Nephron progenitor cell (in vitro differentiated cells): ENCODE data around the gene CEP43.
A peak's percentile ranks its signal among the peaks of the same experiment; 100 is the strongest.

Source experiments
- DNase-seq: peaks from one replicate; pipeline ENCODE4 v3.0.0; 2021
- H3K27ac Mint-ChIP-seq: 2 replicates; pipeline ENCODE4 v1.8.0; 2021; ENCODE audit warnings: mild to moderate bottlenecking, moderate library complexity, mixed read lengths
- H3K27me3 Mint-ChIP-seq: 2 replicates; pipeline ENCODE4 v1.8.0; 2021; ENCODE audit warnings: mild to moderate bottlenecking, low read depth, mixed read lengths; ENCODE audit not compliant: poor library complexity
- H3K36me3 Mint-ChIP-seq: 2 replicates; pipeline ENCODE4 v1.8.0; 2021; ENCODE audit warnings: low read depth, mixed read lengths
- H3K4me1 Mint-ChIP-seq: 2 replicates; pipeline ENCODE4 v1.8.0; 2021; ENCODE audit warnings: mixed read lengths
- H3K4me3 Mint-ChIP-seq: 2 replicates; pipeline ENCODE4 v1.8.0; 2021; ENCODE audit warnings: mild to moderate bottlenecking, moderate library complexity, mixed read lengths
- H3K9me3 Mint-ChIP-seq: 2 replicates; pipeline ENCODE4 v1.8.0; 2021; ENCODE audit warnings: mild to moderate bottlenecking, moderate library complexity, mixed read lengths
- CTCF ChIP-seq: fragments of 200-600 bp; sonication (generic); IDR thresholded peaks from 2 replicates; pipeline ENCODE4 v1.5.0; 2021; ENCODE audit warnings: antibody characterized with exemption

The CEP43 gene

DNA sequence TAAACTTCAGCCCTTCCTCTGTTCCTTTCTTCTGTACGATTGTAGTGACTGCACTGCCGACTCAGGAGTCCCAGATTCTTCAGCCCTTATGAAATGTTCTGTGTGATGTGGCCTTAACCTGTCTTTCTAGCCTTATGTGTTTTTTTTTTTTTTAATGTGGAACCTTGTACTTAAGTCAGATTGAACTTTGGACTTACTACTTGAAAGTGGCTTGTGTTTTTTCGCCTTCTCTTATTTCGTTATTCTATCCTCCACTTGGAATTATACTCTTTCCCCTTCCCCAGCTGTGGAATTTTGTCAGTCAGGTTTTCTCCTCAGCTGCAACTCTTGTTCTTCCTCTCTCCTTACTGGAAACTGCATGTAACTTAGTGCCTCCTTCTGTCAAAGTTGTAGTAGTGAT lies 8.8 kb downstream of the CEP43 start:
- peak overlapping the region; percentile 58 for H3K27ac Mint-ChIP-seq
- peaks cover 83% of the 10 kb centered on the region for H3K36me3 Mint-ChIP-seq
- no peaks in the 10 kb centered on the region for H3K9me3 Mint-ChIP-seq
- H3K4me1 Mint-ChIP-seq, result peaks cover 9% of the 10 kb centered on the region
- DNase-seq, result no peak
- no peaks in the 10 kb centered on the region for H3K27me3 Mint-ChIP-seq
- no peak overlapping the region for H3K4me3 Mint-ChIP-seq
- no peak for TF ChIP-seq CTCF

GRCh38 chr6:167013067-167013466 lies 13.9 kb downstream of the CEP43 start:
- Mint-ChIP-seq H3K9me3 (no peaks in the 10 kb centered on the region), H3K4me3 (no peak overlapping the region), H3K4me1 (peaks cover 4% of the 10 kb centered on the region), H3K27me3 (no peaks in the 10 kb centered on the region), H3K36me3 (peaks cover 77% of the 10 kb centered on the region), H3K27ac (peak overlapping the region; percentile 69)
- no peak for TF ChIP-seq CTCF
- DNase-seq, result no peak

DNA sequence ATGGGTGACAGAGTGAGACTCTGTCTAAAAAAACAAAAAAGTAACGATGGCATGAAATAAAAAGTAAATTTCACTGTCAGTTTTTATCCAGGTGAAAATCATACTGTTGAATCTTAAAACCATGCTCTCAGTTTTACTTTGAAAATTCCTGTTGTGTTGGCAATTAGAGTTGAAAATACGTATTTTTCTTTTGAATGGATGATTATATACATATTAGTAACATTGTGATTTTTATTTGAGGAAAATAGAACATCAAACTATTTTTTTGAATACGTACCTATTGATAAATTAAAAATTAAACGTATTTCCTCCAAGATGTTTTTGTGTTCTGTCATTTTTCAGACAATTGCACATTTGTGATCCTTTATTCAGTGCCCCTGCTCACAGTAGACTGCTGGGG lies 14.7 kb downstream of the CEP43 start:
- Mint-ChIP-seq H3K36me3 (peaks cover 75% of the 10 kb centered on the region), H3K4me3 (no peak overlapping the region), H3K27ac (no peak overlapping the region), H3K27me3 (no peaks in the 10 kb centered on the region), H3K9me3 (no peaks in the 10 kb centered on the region), H3K4me1 (no peaks in the 10 kb centered on the region)
- DNase-seq, result no peak
- TF ChIP-seq CTCF, result no peak

- DNase-seq, result no peak
- no peak for TF ChIP-seq CTCF
- Mint-ChIP-seq H3K27me3 (no peaks in the 10 kb centered on the region), H3K4me3 (no peak overlapping the region), H3K27ac (peak overlapping the region; percentile 16), H3K4me1 (no peaks in the 10 kb centered on the region), H3K9me3 (no peaks in the 10 kb centered on the region), H3K36me3 (peaks cover 74% of the 10 kb centered on the region)
Observed at GRCh38 chr6:167015302-167015701, 16.1 kb downstream of the CEP43 start.

- no peaks in the 10 kb centered on the region for H3K4me1 Mint-ChIP-seq
- H3K27ac Mint-ChIP-seq, result no peak overlapping the region
- no peaks in the 10 kb centered on the region for H3K9me3 Mint-ChIP-seq
- no peak overlapping the region for H3K4me3 Mint-ChIP-seq
- no peak for DNase-seq
- peaks cover 34% of the 10 kb centered on the region for H3K36me3 Mint-ChIP-seq
- TF ChIP-seq CTCF, result no peak
- H3K27me3 Mint-ChIP-seq, result no peaks in the 10 kb centered on the region
Observed at GRCh38 chr6:167020206-167020605, 21.0 kb downstream of the CEP43 start.

- no peak for DNase-seq
- H3K36me3 Mint-ChIP-seq, result peaks cover 59% of the 10 kb centered on the region
- peaks cover 6% of the 10 kb centered on the region for H3K27me3 Mint-ChIP-seq
- no peaks in the 10 kb centered on the region for H3K9me3 Mint-ChIP-seq
- H3K4me3 Mint-ChIP-seq, result no peak overlapping the region
- H3K27ac Mint-ChIP-seq, result peak overlapping the region; percentile 14
- TF ChIP-seq CTCF, result no peak
- peaks cover 19% of the 10 kb centered on the region for H3K4me1 Mint-ChIP-seq
Observed at GRCh38 chr6:167027308-167027707, 28.1 kb downstream of the CEP43 start.
